IMR-90 (cell line): ENCODE results near the gene NCF2. TPM values are rescaled to one million over a fixed set of nuclear protein-coding genes. Genes with fewer than 3 reads are reported as not detected.

ENCODE experiments used
- ATAC-seq: fragments of 200-7000 bp; cut with Tn5 transposase; 2 replicates; pipeline ENCODE4 v1.9.1; 2020; ENCODE audit warnings: low read depth, mild to moderate bottlenecking, moderate library complexity
- BruUV-seq: library from RNA; stranded (reverse); fragments of 400-500 nt; replicated peaks from 2 replicates; lab custom pipeline; 2021; lab: Mats Ljungman, UMichigan
- CTCF ChIA-PET: fragments of 300-600 bp; formaldehyde crosslinking; extraction: SDS; loops from one replicate; lab custom pipeline; 2021; ENCODE audit warnings: antibody characterized with exemption; lab: Yijun Ruan, JAX
- POLR2A ChIA-PET: fragments of 300-600 bp; sonication (Branson Sonifier 250); formaldehyde crosslinking; loops from one replicate; lab custom pipeline; 2022; ENCODE audit warnings: antibody characterized with exemption; ENCODE audit not compliant: unreplicated experiment; lab: Charles Lee
- DNase-seq: peaks from one replicate; pipeline ENCODE4 v3.0.0; 2013
- H2AFZ ChIP-seq: replicated peaks from 2 replicates; pipeline ENCODE3; 2013; ENCODE audit warnings: low read length, mild to moderate bottlenecking; ENCODE audit not compliant: poor library complexity
- H2AK5ac ChIP-seq: 2 replicates; pipeline ENCODE4 v1.6.1; 2013; ENCODE audit warnings: low read depth, low read length, inconsistent platforms
- H2AK9ac ChIP-seq: replicated peaks from 2 replicates; pipeline ENCODE3; 2013; ENCODE audit warnings: mild to moderate bottlenecking, low read depth, low read length, moderate library complexity; ENCODE audit not compliant: poor library complexity
- H2BK120ac ChIP-seq: 2 replicates; pipeline ENCODE4 v1.6.1; 2013; ENCODE audit warnings: low read depth, low read length, inconsistent platforms
- H2BK15ac ChIP-seq: 3 replicates; pipeline ENCODE4 v1.6.1; 2013; ENCODE audit warnings: low read depth, low read length, inconsistent platforms
- H2BK20ac ChIP-seq: 2 replicates; pipeline ENCODE4 v1.6.1; 2013; ENCODE audit warnings: low read depth, mild to moderate bottlenecking, inconsistent platforms, low read length, moderate library complexity
- H2BK5ac ChIP-seq: 2 replicates; pipeline ENCODE4 v1.6.1; 2013; ENCODE audit warnings: mild to moderate bottlenecking, low read depth, low read length, inconsistent platforms; ENCODE audit not compliant: poor library complexity, severe bottlenecking
- H3K14ac ChIP-seq: replicated peaks from 2 replicates; pipeline ENCODE4 v1.6.1; 2013; ENCODE audit warnings: low read depth, low read length, inconsistent platforms
- H3K18ac ChIP-seq: 2 replicates; pipeline ENCODE4 v1.6.1; 2013; ENCODE audit warnings: low read depth, low read length, control low read depth
- H3K23ac ChIP-seq: 2 replicates; pipeline ENCODE4 v1.6.1; 2013; ENCODE audit warnings: low read depth, low read length, inconsistent platforms
- H3K27ac ChIP-seq: 2 replicates; pipeline ENCODE4 v1.5.1; 2013; ENCODE audit warnings: mild to moderate bottlenecking, control low read depth, low read length; ENCODE audit not compliant: insufficient read depth
- H3K27me3 ChIP-seq: 2 replicates; pipeline ENCODE4 v1.6.1; 2013; ENCODE audit warnings: low read length; ENCODE audit not compliant: control insufficient read depth, insufficient read depth
- H3K36me3 ChIP-seq: 2 replicates; pipeline ENCODE4 v1.6.1; 2013; ENCODE audit warnings: low read length, mixed read lengths; ENCODE audit not compliant: control insufficient read depth, insufficient read depth
- H3K4ac ChIP-seq: 2 replicates; pipeline ENCODE4 v1.6.1; 2013; ENCODE audit warnings: low read depth, low read length, inconsistent platforms
- H3K4me1 ChIP-seq: 2 replicates; pipeline ENCODE4 v1.6.1; 2013; ENCODE audit warnings: low read length, mixed read lengths; ENCODE audit not compliant: control insufficient read depth, insufficient read depth
- H3K4me2 ChIP-seq: 2 replicates; pipeline ENCODE4 v1.6.1; 2013; ENCODE audit warnings: low read depth, mild to moderate bottlenecking, control low read depth, low read length, moderate library complexity
- H3K4me3 ChIP-seq: 2 replicates; pipeline ENCODE4 v1.5.1; 2013; ENCODE audit warnings: low read depth, mild to moderate bottlenecking, control low read depth, low read length, moderate library complexity; ENCODE audit not compliant: insufficient read depth
- H3K56ac ChIP-seq: 2 replicates; pipeline ENCODE4 v1.6.1; 2013; ENCODE audit warnings: low read length, inconsistent platforms; ENCODE audit not compliant: insufficient read depth; ENCODE audit errors: extremely low read depth
- H3K79me1 ChIP-seq, 2 experiments: 2 replicates each; pipeline ENCODE4 v1.6.1; 2013; ENCODE audit warnings: low read length in 2 of 2, inconsistent platforms in 1 of 2, low read depth in 1 of 2
- H3K9ac ChIP-seq: 2 replicates; pipeline ENCODE4 v1.6.1; 2013; ENCODE audit warnings: low read depth, low read length, control low read depth
- H3K9me1 ChIP-seq: 2 replicates; pipeline ENCODE4 v1.6.1; 2013; ENCODE audit warnings: low read length, inconsistent platforms; ENCODE audit not compliant: insufficient read depth
- H3K9me3 ChIP-seq: 2 replicates; pipeline ENCODE4 v1.6.1; 2013; ENCODE audit warnings: low read length; ENCODE audit not compliant: control insufficient read depth, insufficient read depth
- H4K20me1 ChIP-seq: 2 replicates; pipeline ENCODE4 v1.6.1; 2013; ENCODE audit warnings: low read length, inconsistent platforms; ENCODE audit not compliant: insufficient read depth
- H4K5ac ChIP-seq: 2 replicates; pipeline ENCODE4 v1.6.1; 2013; ENCODE audit warnings: mild to moderate bottlenecking, low read depth, low read length, control low read depth
- H4K8ac ChIP-seq, 2 experiments: 2 replicates each; pipeline ENCODE4 v1.6.1; 2013; ENCODE audit warnings: low read depth in 2 of 2, low read length in 2 of 2, control low read depth in 1 of 2, inconsistent platforms in 1 of 2
- H4K91ac ChIP-seq: 2 replicates; pipeline ENCODE4 v1.6.1; 2013; ENCODE audit warnings: low read depth, low read length, inconsistent platforms; ENCODE audit not compliant: insufficient read depth
- CEBPB ChIP-seq: IDR thresholded peaks from 2 replicates; pipeline ENCODE4 v1.6.1; 2012; ENCODE audit warnings: low read depth, low read length, improper control_type of control experiment
- CHD1 ChIP-seq: IDR thresholded peaks from 2 replicates; pipeline ENCODE4 v1.6.1; 2012; ENCODE audit warnings: low read depth, low read length, improper control_type of control experiment
- CTCF ChIP-seq: conservative IDR thresholded peaks from 2 replicates; pipeline ENCODE4 v1.5.1; 2012; ENCODE audit warnings: mild to moderate bottlenecking, low read depth, low read length, improper control_type of control experiment
- ELK1 ChIP-seq: fragments of 150-350 bp; IDR thresholded peaks from 2 replicates; pipeline ENCODE4 v1.6.1; 2016; ENCODE audit warnings: low read depth, mild to moderate bottlenecking, low read length, moderate library complexity, borderline replicate concordance
- FOS ChIP-seq: fragments of 150-350 bp; IDR thresholded peaks from 2 replicates; pipeline ENCODE4 v1.6.1; 2016; ENCODE audit warnings: low read depth, low read length
- MAZ ChIP-seq: IDR thresholded peaks from 2 replicates; pipeline ENCODE4 v1.6.1; 2012; ENCODE audit warnings: low read depth, mild to moderate bottlenecking, low read length, improper control_type of control experiment, moderate library complexity, borderline replicate concordance
- NFE2L2 ChIP-seq: fragments of 150-350 bp; IDR thresholded peaks from 2 replicates; pipeline ENCODE4 v1.6.1; 2016; ENCODE audit warnings: low read depth, mild to moderate bottlenecking, low read length
- POLR2A ChIP-seq: IDR thresholded peaks from 2 replicates; pipeline ENCODE4 v1.6.1; 2012; ENCODE audit warnings: mild to moderate bottlenecking, low read depth, low read length
- RAD21 ChIP-seq: IDR thresholded peaks from 2 replicates; pipeline ENCODE4 v1.6.1; 2012; ENCODE audit warnings: low read length, improper control_type of control experiment
- RCOR1 ChIP-seq: IDR thresholded peaks from 2 replicates; pipeline ENCODE4 v1.6.1; 2012; ENCODE audit warnings: mild to moderate bottlenecking, low read length, improper control_type of control experiment; ENCODE audit not compliant: insufficient replicate concordance
- RFX5 ChIP-seq: IDR thresholded peaks from 2 replicates; pipeline ENCODE4 v1.8.0; 2012; ENCODE audit warnings: low read depth, mild to moderate bottlenecking, low read length, moderate library complexity
- SMC3 ChIP-seq: fragments of 150-350 bp; IDR thresholded peaks from 2 replicates; pipeline ENCODE4 v1.6.1; 2016; ENCODE audit warnings: low read depth, mild to moderate bottlenecking, antibody characterized with exemption, low read length, moderate library complexity
- WGBS, 2 experiments: methylation state at CpG; one replicate each; pipeline versions ENCODE4 v1.1.5 to v1.1.7; 2013; ENCODE audit warnings: missing lambda C conversion rate in 2 of 2; ENCODE audit not compliant: insufficient read length in 1 of 2; ENCODE audit errors: extremely low coverage in 2 of 2; 5-methylcytosine and 5-hydroxymethylcytosine counted together
- dilution Hi-C: fragments of 300-500 bp; cut with HindIII; formaldehyde crosslinking; loops from one replicate; pipeline ENCODE4 v1.14.3; 2018; ENCODE audit warnings: low sequenced_read_pairs; ENCODE audit not compliant: unreplicated experiment
- in situ Hi-C: fragments of 300-500 bp; cut with MboI; formaldehyde crosslinking; loops from 3 replicates; pipeline ENCODE4 v1.14.3; 2019; ENCODE audit warnings: low sequenced_read_pairs, inconsistent platforms, mixed read lengths
- intact Hi-C: fragments of 100-400 bp; cut with micrococcal nuclease; formaldehyde crosslinking; loops from 2 replicates; pipeline ENCODE4 v1.10.0; 2022
- polyA plus RNA-seq, 3 experiments: library from polyadenylated mRNA; depleted of rRNA; stranded (reverse); fragments of >200 nt; gene quantifications; 2 replicates each; pipeline ENCODE4 v1.2.3, GENCODE V29; 2012; ENCODE audit warnings: low replicate concordance in 1 of 3
- total RNA-seq: library from RNA; depleted of rRNA; stranded (reverse); fragments of >200 nt; gene quantifications from 2 replicates; pipeline ENCODE4 v1.2.3, GENCODE V29; 2012
- TF ChIP-seq, protein P1 (sequence below): fragments of 150-350 bp; IDR thresholded peaks from 2 replicates; pipeline ENCODE4 v1.6.1; 2017; ENCODE audit warnings: mild to moderate bottlenecking, antibody characterized with exemption, low read length, low read depth

The NCF2 gene
- total and polyA plus RNA-seq, 2 of the 4 experiments (the other 2 are of a cell fraction), result 3.2 to 4.2 TPM

DNA sequence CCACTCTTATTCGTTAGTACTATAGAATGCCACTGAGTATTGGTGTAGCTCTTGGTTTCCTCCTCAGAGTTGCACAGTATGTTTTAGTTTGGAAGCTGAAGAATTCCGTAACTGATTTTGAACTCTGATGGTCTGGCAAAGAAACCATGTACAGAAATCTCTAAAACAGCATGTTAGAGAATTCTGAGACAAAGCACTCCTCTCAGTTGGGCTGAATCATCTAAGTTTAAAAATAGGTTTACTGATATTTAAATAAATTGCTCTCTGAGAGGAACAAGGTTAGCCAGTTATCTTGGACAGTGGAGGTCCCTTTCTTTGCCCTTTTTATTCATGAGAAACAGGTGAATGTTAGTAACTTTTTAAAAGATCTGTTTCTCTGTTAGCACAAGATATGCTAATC lies 43.8 kb downstream of the NCF2 start:
- ATAC-seq (no peak), DNase-seq (no peak)
- H2BK15ac ChIP-seq, result no peak overlapping the region
- ChIA-PET POLR2A (no interaction called here), CTCF (no interaction called here)
- TF ChIP-seq POLR2A (no peak), NFE2L2 (no peak), RFX5 (no peak), RAD21 (no peak), CTCF (no peak), ELK1 (no peak), FOS (no peak), RCOR1 (no peak), SMC3 (no peak), MAZ (no peak), CHD1 (no peak), CEBPB (no peak)
- TF ChIP-seq, protein P1, sequence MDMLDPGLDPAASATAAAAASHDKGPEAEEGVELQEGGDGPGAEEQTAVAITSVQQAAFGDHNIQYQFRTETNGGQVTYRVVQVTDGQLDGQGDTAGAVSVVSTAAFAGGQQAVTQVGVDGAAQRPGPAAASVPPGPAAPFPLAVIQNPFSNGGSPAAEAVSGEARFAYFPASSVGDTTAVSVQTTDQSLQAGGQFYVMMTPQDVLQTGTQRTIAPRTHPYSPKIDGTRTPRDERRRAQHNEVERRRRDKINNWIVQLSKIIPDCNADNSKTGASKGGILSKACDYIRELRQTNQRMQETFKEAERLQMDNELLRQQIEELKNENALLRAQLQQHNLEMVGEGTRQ, result no peak
- no peak overlapping the region for H3K14ac ChIP-seq
- H3K18ac ChIP-seq, result no peak overlapping the region
- H4K5ac ChIP-seq, result no peak overlapping the region
- no peak overlapping the region for H2AK5ac ChIP-seq
- intact Hi-C loops, result no loop called here
- no peak overlapping the region for H4K91ac ChIP-seq
- no peak overlapping the region for H3K4ac ChIP-seq
- no peak overlapping the region for H3K56ac ChIP-seq
- no CpG with 5 or more reads among the region's 2 CpGs for WGBS, 2 experiments
- no peak overlapping the region for H3K27ac ChIP-seq
- no TSS peak for BruUV-seq
- H2BK20ac ChIP-seq, result no peak overlapping the region
- H4K20me1 ChIP-seq, result no peaks in the 10 kb centered on the region
- H2AK9ac ChIP-seq, result no peak overlapping the region
- in situ Hi-C loops, result no loop called here
- no peak overlapping the region for H3K9ac ChIP-seq
- H3K4me1 ChIP-seq, result no peaks in the 10 kb centered on the region; the same call in 1 of the 2 replicates
- peaks cover 32% of the 10 kb centered on the region for H3K36me3 ChIP-seq
- H4K8ac ChIP-seq, result no peak overlapping the region
- no peak overlapping the region for H3K23ac ChIP-seq
- no peaks in the 10 kb centered on the region; a peak in 1 of 4 replicates for H3K79me1 ChIP-seq
- H2AFZ ChIP-seq, result no peak overlapping the region
- no peak overlapping the region for H3K4me2 ChIP-seq
- no peaks in the 10 kb centered on the region for H3K9me3 ChIP-seq
- H3K4me3 ChIP-seq, result no peak overlapping the region
- no peak overlapping the region for H2BK120ac ChIP-seq
- H3K9me1 ChIP-seq, result no peaks in the 10 kb centered on the region
- no peak overlapping the region for H2BK5ac ChIP-seq
- no peaks in the 10 kb centered on the region for H3K27me3 ChIP-seq
- dilution Hi-C loops, result no loop called here
